Activated B cell treated with CpG ODN at 0.5 μM for 24 hours (primary cell): ENCODE results near the gene SLC8A2. TPM values are rescaled to one million over a fixed set of nuclear protein-coding genes. Genes with fewer than 3 reads are reported as not detected.
A peak's percentile ranks its signal among the peaks of the same experiment; 100 is the strongest.

Experiments used
- ATAC-seq: fragments of 200-7000 bp; cut with Tn5 transposase; one replicate; pipeline ENCODE4 v1.10.0; 2021; ENCODE audit warnings: low read depth, mild to moderate bottlenecking, moderate library complexity
- CTCF ChIA-PET: fragments of 350-600 bp; sonication (Branson Sonifier 250); formaldehyde crosslinking; loops from one replicate; lab custom pipeline; 2021; ENCODE audit warnings: antibody characterized with exemption; lab: Charles Lee
- POLR2A ChIA-PET: fragments of 350-600 bp; sonication (Branson Sonifier 250); formaldehyde crosslinking; loops from one replicate; lab custom pipeline; 2021; ENCODE audit warnings: antibody characterized with exemption; lab: Charles Lee
- DNase-seq: peaks from one replicate; pipeline ENCODE4 v3.0.0; 2022
- H3K27ac Mint-ChIP-seq: one replicate; pipeline ENCODE4 v1.8.0; 2020; ENCODE audit warnings: mixed read lengths
- H3K27me3 Mint-ChIP-seq: one replicate; pipeline ENCODE4 v1.8.0; 2021; ENCODE audit warnings: mixed read lengths
- H3K36me3 Mint-ChIP-seq: one replicate; pipeline ENCODE4 v1.8.0; 2021; ENCODE audit warnings: low read depth, mixed read lengths
- H3K4me1 Mint-ChIP-seq: one replicate; pipeline ENCODE4 v1.8.0; 2021; ENCODE audit warnings: mixed read lengths
- H3K4me3 Mint-ChIP-seq: one replicate; pipeline ENCODE4 v1.8.0; 2020; ENCODE audit warnings: mild to moderate bottlenecking, mixed read lengths
- H3K9me3 Mint-ChIP-seq: one replicate; pipeline ENCODE4 v1.8.0; 2020; ENCODE audit warnings: mixed read lengths
- CTCF ChIP-seq: fragments of 200-600 bp; IDR thresholded peaks from one replicate; pipeline ENCODE4 v1.8.0; 2022; ENCODE audit warnings: antibody characterized with exemption, mild to moderate bottlenecking
- intact Hi-C: fragments of 100-400 bp; cut with micrococcal nuclease; formaldehyde crosslinking; loops from one replicate; pipeline ENCODE4 v1.15.1; 2024
- total RNA-seq: library from RNA; stranded (reverse); gene quantifications from 2 replicates; pipeline ENCODE4 v1.2.3, GENCODE V29; 2022

The SLC8A2 gene
- total RNA-seq, 1 donor from 2014 or later: not detected

DNA sequence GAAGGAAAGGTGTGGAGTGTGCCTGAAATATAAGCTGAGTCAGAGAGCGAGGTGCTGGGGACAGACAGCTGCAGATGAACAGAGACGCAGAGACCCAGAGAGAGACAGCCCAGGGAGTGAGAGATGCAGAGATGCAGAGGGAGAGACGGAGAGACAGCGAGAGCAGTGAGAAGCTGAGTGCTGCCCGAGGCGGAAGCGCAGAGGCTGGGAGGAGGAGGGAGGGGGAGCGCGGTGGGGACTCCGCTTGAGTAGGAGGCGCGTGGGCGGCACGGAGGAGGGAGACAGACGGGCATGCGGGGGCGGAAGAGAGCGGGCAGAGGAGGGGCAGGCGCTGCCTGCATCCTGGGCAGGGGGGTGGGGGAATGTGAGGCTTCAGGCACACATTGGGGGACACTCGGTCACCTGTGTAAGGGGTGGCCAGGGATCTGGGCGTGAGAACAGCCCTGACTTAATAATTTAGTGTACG lies 25.7 kb downstream of the SLC8A2 start:
- CTCF ChIA-PET: interaction anchor here (0.6 to 1.9 kb wide), 3 partner anchors 9 to 254 kb away, joined by 3 to 8 read pairs (median 3); no protein-coding TSS in a partner anchor
- ATAC-seq (peak; percentile 87), DNase-seq (peak; percentile 46)
- POLR2A ChIA-PET: no interaction called here
- peak overlapping the region; percentile 62 for H3K4me3 Mint-ChIP-seq
- H3K36me3 Mint-ChIP-seq: no peaks in the 10 kb centered on the region
- H3K27ac Mint-ChIP-seq: no peak overlapping the region
- intact Hi-C loops: loop anchor here (2.0 kb wide), 1 partner anchor 39 kb away; the partner anchor contains the start of gene KPTN
- no peak for TF ChIP-seq CTCF
- H3K4me1 Mint-ChIP-seq: peaks cover 31% of the 10 kb centered on the region
- H3K9me3 Mint-ChIP-seq: peaks cover 6% of the 10 kb centered on the region
- H3K27me3 Mint-ChIP-seq: peaks cover 74% of the 10 kb centered on the region

- peak overlapping the region; percentile 62 for H3K4me3 Mint-ChIP-seq
- DNase-seq (no peak), ATAC-seq (no peak)
- no peak for TF ChIP-seq CTCF
- intact Hi-C loops: no loop called here
- ChIA-PET POLR2A (no interaction called here), CTCF (interaction anchor here (1.9 kb wide), 1 partner anchor 9 kb away, joined by 8 read pairs; no protein-coding TSS in a partner anchor)
- H3K27me3 Mint-ChIP-seq: peaks cover 77% of the 10 kb centered on the region
- H3K27ac Mint-ChIP-seq: no peak overlapping the region
- H3K9me3 Mint-ChIP-seq: peaks cover 6% of the 10 kb centered on the region
- H3K36me3 Mint-ChIP-seq: no peaks in the 10 kb centered on the region
- H3K4me1 Mint-ChIP-seq: peaks cover 31% of the 10 kb centered on the region
Measured at GRCh38 chr19:47445527-47445926, 26.2 kb downstream of the SLC8A2 start.

DNA sequence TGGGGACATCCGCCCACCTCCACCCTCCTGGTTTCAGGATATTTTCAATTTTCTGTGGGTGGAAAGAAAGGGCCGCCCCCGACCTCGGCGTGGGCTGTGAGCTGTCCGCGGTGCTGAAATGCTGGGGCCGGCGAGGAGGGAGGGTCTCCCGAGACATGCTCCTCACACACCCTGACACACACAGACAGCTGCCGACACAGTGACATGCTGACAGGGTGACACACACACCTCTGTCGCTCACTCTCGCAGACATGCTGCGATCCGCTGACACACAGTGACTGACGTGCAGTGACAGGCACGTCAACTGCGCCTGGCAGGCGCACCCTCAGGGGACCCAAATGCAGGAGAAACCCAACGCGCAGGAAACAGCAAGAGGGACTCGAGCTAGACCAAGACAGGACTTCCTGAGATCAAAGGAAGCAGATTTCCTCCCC lies 27.3 kb downstream of the SLC8A2 start:
- CTCF ChIA-PET: no interaction called here
- Mint-ChIP-seq H3K27ac (no peak overlapping the region), H3K9me3 (peaks cover 6% of the 10 kb centered on the region), H3K36me3 (no peaks in the 10 kb centered on the region), H3K4me3 (no peak overlapping the region), H3K27me3 (peaks cover 72% of the 10 kb centered on the region), H3K4me1 (peaks cover 31% of the 10 kb centered on the region)
- ATAC-seq (no peak), DNase-seq (no peak)
- intact Hi-C loops: no loop called here
- POLR2A ChIA-PET: no interaction called here
- no peak for TF ChIP-seq CTCF

GRCh38 chr19:47443331-47443730 lies 28.4 kb downstream of the SLC8A2 start:
- no peak for TF ChIP-seq CTCF
- POLR2A ChIA-PET: no interaction called here
- DNase-seq (no peak), ATAC-seq (no peak)
- Mint-ChIP-seq H3K4me1 (peaks cover 29% of the 10 kb centered on the region), H3K36me3 (no peaks in the 10 kb centered on the region), H3K4me3 (no peak overlapping the region), H3K9me3 (peaks cover 6% of the 10 kb centered on the region), H3K27ac (no peak overlapping the region), H3K27me3 (peaks cover 71% of the 10 kb centered on the region)
- intact Hi-C loops: no loop called here
- CTCF ChIA-PET: no interaction called here

DNA sequence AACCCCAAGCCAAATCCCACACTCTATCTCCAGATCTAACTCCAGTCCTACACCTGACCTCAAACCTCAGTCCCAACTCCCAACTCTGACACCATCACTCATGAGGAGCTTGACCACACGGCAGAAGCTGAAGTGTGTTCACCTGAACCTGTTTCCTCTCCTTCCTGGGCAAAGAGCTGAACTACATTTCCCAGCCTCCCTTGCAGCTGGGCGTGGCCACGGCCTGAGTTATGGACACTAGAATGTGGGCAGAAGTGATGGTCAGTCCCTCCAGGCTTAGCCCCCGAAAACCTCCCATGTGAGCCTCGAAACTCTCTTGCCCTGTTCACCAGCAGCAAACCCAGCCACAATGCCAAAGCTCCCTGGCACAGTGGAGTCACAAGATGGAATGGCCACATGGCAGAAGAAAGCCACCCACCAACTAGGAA lies 32.9 kb downstream of the SLC8A2 start:
- Mint-ChIP-seq H3K4me3 (no peak overlapping the region), H3K4me1 (peaks cover 7% of the 10 kb centered on the region), H3K9me3 (no peaks in the 10 kb centered on the region), H3K27ac (no peak overlapping the region), H3K27me3 (peaks cover 68% of the 10 kb centered on the region), H3K36me3 (no peaks in the 10 kb centered on the region)
- intact Hi-C loops: no loop called here
- POLR2A ChIA-PET: interaction anchor here (0.7 kb wide), 1 partner anchor 12 kb away, joined by 4 read pairs; no protein-coding TSS in a partner anchor
- CTCF ChIA-PET: interaction anchor here (0.7 to 6.7 kb wide), 2 partner anchors 261 to 268 kb away, joined by 3 to 72 read pairs; no protein-coding TSS in a partner anchor
- ATAC-seq (no peak), DNase-seq (no peak)
- TF ChIP-seq CTCF: no peak
